Naive thymus-derived CD8-positive, alpha-beta T cell (primary cell): Measurements from ENCODE around the gene EP400. TPM values are rescaled to one million over a fixed set of nuclear protein-coding genes. Genes with fewer than 3 reads are reported as not detected.
"Not testable (repeated sequence)": the region's sequence is repeated elsewhere in the genome, so short reads cannot be mapped to it uniquely, and the experiment has no call there.

ENCODE experiments used
- ATAC-seq, 2 donors: fragments of 150-1000 bp; cut with Tn5 transposase in 1 of 2; sonication (Bioruptor Pico), chemical (Tn5 transposase) in 1 of 2; 1 replicate in 1 of 2; 2 replicates in 1 of 2; pipeline ENCODE4 v1.10.0; 2021; ENCODE audit warnings: mild to moderate bottlenecking in 2 of 2, moderate library complexity in 2 of 2
- POLR2A ChIA-PET: fragments of 350-600 bp; sonication (Branson Sonifier 250); formaldehyde crosslinking; loops from one replicate; lab custom pipeline; 2021; ENCODE audit warnings: antibody characterized with exemption; lab: Charles Lee
- DNase-seq, 10 donors: peaks; one replicate each; pipeline versions ENCODE4 v3.0.0 to v3.0.0-alpha.2; 2020 to 2022
- H3K27ac Mint-ChIP-seq, 10 donors: one replicate each; pipeline ENCODE4 v1.8.0; 2020 to 2022; ENCODE audit warnings: mild to moderate bottlenecking in 10 of 10, mixed read lengths in 10 of 10, moderate library complexity in 4 of 10, inconsistent platforms in 1 of 10
- H3K27me3 Mint-ChIP-seq, 5 donors: one replicate each; pipeline ENCODE4 v1.8.0; 2021 to 2022; ENCODE audit warnings: mixed read lengths in 5 of 5
- H3K36me3 Mint-ChIP-seq, 3 donors: one replicate each; pipeline ENCODE4 v1.8.0; 2020 to 2022; ENCODE audit warnings: mixed read lengths in 3 of 3, mild to moderate bottlenecking in 2 of 3, inconsistent platforms in 1 of 3
- H3K4me1 Mint-ChIP-seq, 4 donors: one replicate each; pipeline ENCODE4 v1.8.0; 2021 to 2022; ENCODE audit warnings: mixed read lengths in 4 of 4
- H3K4me3 Mint-ChIP-seq, 10 donors: one replicate each; pipeline ENCODE4 v1.8.0; 2020 to 2022; ENCODE audit warnings: mild to moderate bottlenecking in 10 of 10, mixed read lengths in 10 of 10, moderate library complexity in 6 of 10, inconsistent platforms in 1 of 10
- H3K9me3 Mint-ChIP-seq, 9 donors: one replicate each; pipeline ENCODE4 v1.8.0; 2020 to 2022; ENCODE audit warnings: mixed read lengths in 9 of 9, mild to moderate bottlenecking in 3 of 9, inconsistent platforms in 1 of 9, moderate library complexity in 1 of 9
- polyA plus RNA-seq, 3 donors: library from polyadenylated mRNA; unstranded; fragments of 300-500 nt; fragmentation: Illumina TruSeq; gene quantifications; one replicate each; pipeline ENCODE4 v1.2.3, GENCODE V29; 2021
- total RNA-seq, 8 experiments: library from RNA in 2 of 8; stranded (reverse) in 2 of 8; gene quantifications; one replicate each; pipeline ENCODE4 v1.2.3 and lab custom pipeline; 2021 to 2026

EP400 gene
- total and polyA plus RNA-seq, 5 experiments from 2014 or later: 1.1 to 82.5 (median 3.4) TPM

- H3K27me3 Mint-ChIP-seq: no peaks in the 10 kb centered on the region
- POLR2A ChIA-PET: interaction anchor here (0.7 kb wide), 1 partner anchor 36 kb away, joined by 3 read pairs; no protein-coding TSS in a partner anchor
- H3K4me3 Mint-ChIP-seq: peak overlapping the region in 2 of 10 donors; percentile 16 to 80
These were observed 144.6 kb downstream of the EP400 start for GRCh38 chr12:132094269-132094891.

GRCh38 chr12:132095520-132096409 lies 146.0 kb downstream of the EP400 start:
- Mint-ChIP-seq H3K4me1 (peaks cover 10 to 32% (median 20%) of the 10 kb centered on the region in 4 donors), H3K9me3 (peaks cover 5 to 24% (median 14%) of the 10 kb centered on the region in 9 donors), H3K27ac (peak overlapping the region; percentile 87 to 98 (median 95)), H3K36me3 (peaks cover 20 to 42% (median 29%) of the 10 kb centered on the region in 3 donors), H3K4me3 (peak overlapping the region in 9 of 10 donors; percentile 45 to 80 (median 61)), H3K27me3 (no peaks in the 10 kb centered on the region)
- peak in 1 of 10 donors; percentile 13 for DNase-seq
- POLR2A ChIA-PET: no interaction called here
- ATAC-seq: no peak

More at GRCh38 chr12:132094269-132094891, 144.6 kb downstream of the EP400 start:
- H3K9me3 Mint-ChIP-seq: peaks cover 5 to 24% (median 14%) of the 10 kb centered on the region in 9 donors
- no peak for ATAC-seq
- peaks cover 8 to 33% (median 23%) of the 10 kb centered on the region in 4 donors for H3K4me1 Mint-ChIP-seq
- H3K27ac Mint-ChIP-seq: peak overlapping the region in 4 of 10 donors; percentile 25 to 98 (median 84)
- DNase-seq: no peak
- peaks cover 20 to 38% (median 36%) of the 10 kb centered on the region in 3 donors for H3K36me3 Mint-ChIP-seq

GRCh38 chr12:132099739-132100138 lies 150.0 kb downstream of the EP400 start:
- H3K4me3 Mint-ChIP-seq: no peak overlapping the region
- peaks cover 10 to 30% (median 20%) of the 10 kb centered on the region in 4 donors for H3K4me1 Mint-ChIP-seq
- no peaks in the 10 kb centered on the region for H3K27me3 Mint-ChIP-seq
- ATAC-seq: no peak
- H3K27ac Mint-ChIP-seq: peak overlapping the region in 4 of 10 donors; percentile 14 to 68 (median 44)
- POLR2A ChIA-PET: interaction anchor here (0.6 kb wide), 1 partner anchor 601 kb away, joined by 4 read pairs; no protein-coding TSS in a partner anchor
- H3K9me3 Mint-ChIP-seq: peaks cover 5 to 24% (median 14%) of the 10 kb centered on the region in 9 donors
- H3K36me3 Mint-ChIP-seq: peaks cover 20 to 31% (median 26%) of the 10 kb centered on the region in 3 donors
- DNase-seq: no peak

GRCh38 chr12:132100306-132101065 lies 150.7 kb downstream of the EP400 start:
- POLR2A ChIA-PET: interaction anchor here (0.6 kb wide), 1 partner anchor 600 kb away, joined by 4 read pairs; no protein-coding TSS in a partner anchor
- no peak overlapping the region for H3K4me3 Mint-ChIP-seq
- no peak overlapping the region for H3K27ac Mint-ChIP-seq
- H3K27me3 Mint-ChIP-seq: no peaks in the 10 kb centered on the region
- peaks cover 4 to 23% (median 12%) of the 10 kb centered on the region in 9 donors for H3K9me3 Mint-ChIP-seq
- DNase-seq (no peak), ATAC-seq (no peak)
- peaks cover 10 to 27% (median 16%) of the 10 kb centered on the region in 4 donors for H3K4me1 Mint-ChIP-seq
- peaks cover 19 to 35% (median 26%) of the 10 kb centered on the region in 3 donors for H3K36me3 Mint-ChIP-seq

GRCh38 chr12:132102297-132102696 lies 152.6 kb downstream of the EP400 start:
- H3K4me3 Mint-ChIP-seq: no peak overlapping the region
- peak overlapping the region in 1 of 10 donors; percentile 47 for H3K27ac Mint-ChIP-seq
- DNase-seq (no peak), ATAC-seq (no peak)
- H3K4me1 Mint-ChIP-seq: peaks cover 0 to 14% (median 5%) of the 10 kb centered on the region in 4 donors
- POLR2A ChIA-PET: no interaction called here
- no peaks in the 10 kb centered on the region for H3K27me3 Mint-ChIP-seq
- H3K36me3 Mint-ChIP-seq: peaks cover 5 to 32% (median 10%) of the 10 kb centered on the region in 3 donors
- H3K9me3 Mint-ChIP-seq: peaks cover 0 to 4% (median 0%) of the 10 kb centered on the region in 9 donors

GRCh38 chr12:132103072-132103471 lies 153.3 kb downstream of the EP400 start:
- DNase-seq, H3K4me3 Mint-ChIP-seq, H3K27me3 Mint-ChIP-seq, ATAC-seq, H3K9me3 Mint-ChIP-seq: not testable (repeated sequence)
- peaks cover 0 to 10% (median 5%) of the 10 kb centered on the region in 4 donors for H3K4me1 Mint-ChIP-seq
- peak overlapping the region in 1 of 10 donors; percentile 59 for H3K27ac Mint-ChIP-seq
- POLR2A ChIA-PET: interaction anchor here (0.5 kb wide), 1 partner anchor 9 kb away, joined by 4 read pairs; no protein-coding TSS in a partner anchor
- peaks cover 0 to 32% (median 9%) of the 10 kb centered on the region in 3 donors for H3K36me3 Mint-ChIP-seq

- peak overlapping the region in 1 of 10 donors; percentile 59 for H3K27ac Mint-ChIP-seq
- peaks cover 0 to 10% (median 4%) of the 10 kb centered on the region in 4 donors for H3K4me1 Mint-ChIP-seq
- peaks cover 0 to 32% (median 10%) of the 10 kb centered on the region in 3 donors for H3K36me3 Mint-ChIP-seq
- ATAC-seq: no peak
- H3K4me3 Mint-ChIP-seq: no peak overlapping the region
- POLR2A ChIA-PET: interaction anchor here (0.5 kb wide), 1 partner anchor 8 kb away, joined by 4 read pairs; no protein-coding TSS in a partner anchor
- no peaks in the 10 kb centered on the region for H3K27me3 Mint-ChIP-seq
- no peak for DNase-seq
- H3K9me3 Mint-ChIP-seq: no peaks in the 10 kb centered on the region
These were observed 154.0 kb downstream of the EP400 start for GRCh38 chr12:132103542-132104308.

GRCh38 chr12:132105467-132105866 lies 155.7 kb downstream of the EP400 start:
- H3K27me3 Mint-ChIP-seq: no peaks in the 10 kb centered on the region
- H3K27ac Mint-ChIP-seq: no peak overlapping the region
- POLR2A ChIA-PET: no interaction called here

GRCh38 chr12:132106921-132107320 lies 157.2 kb downstream of the EP400 start:
- H3K36me3 Mint-ChIP-seq: peaks cover 0 to 51% (median 26%) of the 10 kb centered on the region in 3 donors
- no peaks in the 10 kb centered on the region for H3K27me3 Mint-ChIP-seq
- no peak overlapping the region for H3K27ac Mint-ChIP-seq
- ATAC-seq: no peak
- no peak overlapping the region for H3K4me3 Mint-ChIP-seq
- no peaks in the 10 kb centered on the region for H3K9me3 Mint-ChIP-seq
- DNase-seq: no peak
- peaks cover 0 to 5% (median 3%) of the 10 kb centered on the region in 4 donors for H3K4me1 Mint-ChIP-seq
- POLR2A ChIA-PET: interaction anchor here (0.8 kb wide), 1 partner anchor 30 kb away, joined by 3 read pairs; no protein-coding TSS in a partner anchor

More at GRCh38 chr12:132105467-132105866, 155.7 kb downstream of the EP400 start:
- Mint-ChIP-seq H3K4me1 (peaks cover 0 to 10% (median 3%) of the 10 kb centered on the region in 4 donors), H3K4me3 (no peak overlapping the region), H3K9me3 (no peaks in the 10 kb centered on the region), H3K36me3 (peaks cover 0 to 42% (median 19%) of the 10 kb centered on the region in 3 donors)
- ATAC-seq (no peak), DNase-seq (no peak)

- DNase-seq (no peak), ATAC-seq (no peak)
- Mint-ChIP-seq H3K9me3 (no peaks in the 10 kb centered on the region), H3K27ac (no peak overlapping the region), H3K27me3 (no peaks in the 10 kb centered on the region), H3K4me3 (no peak overlapping the region), H3K36me3 (peaks cover 0 to 61% (median 26%) of the 10 kb centered on the region in 3 donors), H3K4me1 (peaks cover 0 to 4% (median 3%) of the 10 kb centered on the region in 4 donors)
- POLR2A ChIA-PET: no interaction called here
These were observed 158.6 kb downstream of the EP400 start for GRCh38 chr12:132108211-132108832.

GRCh38 chr12:132109741-132110140 lies 160.0 kb downstream of the EP400 start:
- Mint-ChIP-seq H3K4me3 (no peak overlapping the region), H3K27ac (no peak overlapping the region), H3K4me1 (peaks cover 0 to 4% (median 3%) of the 10 kb centered on the region in 4 donors), H3K36me3 (peaks cover 0 to 75% (median 27%) of the 10 kb centered on the region in 3 donors), H3K27me3 (no peaks in the 10 kb centered on the region), H3K9me3 (no peaks in the 10 kb centered on the region)
- POLR2A ChIA-PET: no interaction called here
- no peak for ATAC-seq
- DNase-seq: no peak
